ENCODE measurements around the gene POLE.

Gene POLE, protein sequence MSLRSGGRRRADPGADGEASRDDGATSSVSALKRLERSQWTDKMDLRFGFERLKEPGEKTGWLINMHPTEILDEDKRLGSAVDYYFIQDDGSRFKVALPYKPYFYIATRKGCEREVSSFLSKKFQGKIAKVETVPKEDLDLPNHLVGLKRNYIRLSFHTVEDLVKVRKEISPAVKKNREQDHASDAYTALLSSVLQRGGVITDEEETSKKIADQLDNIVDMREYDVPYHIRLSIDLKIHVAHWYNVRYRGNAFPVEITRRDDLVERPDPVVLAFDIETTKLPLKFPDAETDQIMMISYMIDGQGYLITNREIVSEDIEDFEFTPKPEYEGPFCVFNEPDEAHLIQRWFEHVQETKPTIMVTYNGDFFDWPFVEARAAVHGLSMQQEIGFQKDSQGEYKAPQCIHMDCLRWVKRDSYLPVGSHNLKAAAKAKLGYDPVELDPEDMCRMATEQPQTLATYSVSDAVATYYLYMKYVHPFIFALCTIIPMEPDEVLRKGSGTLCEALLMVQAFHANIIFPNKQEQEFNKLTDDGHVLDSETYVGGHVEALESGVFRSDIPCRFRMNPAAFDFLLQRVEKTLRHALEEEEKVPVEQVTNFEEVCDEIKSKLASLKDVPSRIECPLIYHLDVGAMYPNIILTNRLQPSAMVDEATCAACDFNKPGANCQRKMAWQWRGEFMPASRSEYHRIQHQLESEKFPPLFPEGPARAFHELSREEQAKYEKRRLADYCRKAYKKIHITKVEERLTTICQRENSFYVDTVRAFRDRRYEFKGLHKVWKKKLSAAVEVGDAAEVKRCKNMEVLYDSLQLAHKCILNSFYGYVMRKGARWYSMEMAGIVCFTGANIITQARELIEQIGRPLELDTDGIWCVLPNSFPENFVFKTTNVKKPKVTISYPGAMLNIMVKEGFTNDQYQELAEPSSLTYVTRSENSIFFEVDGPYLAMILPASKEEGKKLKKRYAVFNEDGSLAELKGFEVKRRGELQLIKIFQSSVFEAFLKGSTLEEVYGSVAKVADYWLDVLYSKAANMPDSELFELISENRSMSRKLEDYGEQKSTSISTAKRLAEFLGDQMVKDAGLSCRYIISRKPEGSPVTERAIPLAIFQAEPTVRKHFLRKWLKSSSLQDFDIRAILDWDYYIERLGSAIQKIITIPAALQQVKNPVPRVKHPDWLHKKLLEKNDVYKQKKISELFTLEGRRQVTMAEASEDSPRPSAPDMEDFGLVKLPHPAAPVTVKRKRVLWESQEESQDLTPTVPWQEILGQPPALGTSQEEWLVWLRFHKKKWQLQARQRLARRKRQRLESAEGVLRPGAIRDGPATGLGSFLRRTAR (N-terminal part only)

GRCh38 chr12:132687211-132688164, at the start of gene POLE, which contains the start of gene PXMP2:
Gene POLE, minus strand, starts transcription at chr12:132687342. Its CDS starts 27 bp downstream, at chr12:132687315.
Gene PXMP2, plus strand, starts transcription at chr12:132687587. Its CDS starts 84 bp downstream, at chr12:132687671.
- H3K27ac ChIP-seq (ENCODE audit: low read depth, low read length) = peak within 1 kb of the TSS; percentile 41
- H3K79me2 ChIP-seq (ENCODE audit: control insufficient read depth, low read length) = peaks cover 64% of the 10 kb centered on the region
- peak within 1 kb of the TSS; percentile 89 for H3K4me2 ChIP-seq (ENCODE audit: low read length)
- H4K20me1 ChIP-seq (ENCODE audit: control insufficient read depth, insufficient read depth, low read depth, low read length) = peaks cover 15% of the 10 kb centered on the region
- TF ChIP-seq, protein P1, sequence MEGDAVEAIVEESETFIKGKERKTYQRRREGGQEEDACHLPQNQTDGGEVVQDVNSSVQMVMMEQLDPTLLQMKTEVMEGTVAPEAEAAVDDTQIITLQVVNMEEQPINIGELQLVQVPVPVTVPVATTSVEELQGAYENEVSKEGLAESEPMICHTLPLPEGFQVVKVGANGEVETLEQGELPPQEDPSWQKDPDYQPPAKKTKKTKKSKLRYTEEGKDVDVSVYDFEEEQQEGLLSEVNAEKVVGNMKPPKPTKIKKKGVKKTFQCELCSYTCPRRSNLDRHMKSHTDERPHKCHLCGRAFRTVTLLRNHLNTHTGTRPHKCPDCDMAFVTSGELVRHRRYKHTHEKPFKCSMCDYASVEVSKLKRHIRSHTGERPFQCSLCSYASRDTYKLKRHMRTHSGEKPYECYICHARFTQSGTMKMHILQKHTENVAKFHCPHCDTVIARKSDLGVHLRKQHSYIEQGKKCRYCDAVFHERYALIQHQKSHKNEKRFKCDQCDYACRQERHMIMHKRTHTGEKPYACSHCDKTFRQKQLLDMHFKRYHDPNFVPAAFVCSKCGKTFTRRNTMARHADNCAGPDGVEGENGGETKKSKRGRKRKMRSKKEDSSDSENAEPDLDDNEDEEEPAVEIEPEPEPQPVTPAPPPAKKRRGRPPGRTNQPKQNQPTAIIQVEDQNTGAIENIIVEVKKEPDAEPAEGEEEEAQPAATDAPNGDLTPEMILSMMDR (IDR thresholded peaks at IDR 0.05; ENCODE audit: low read depth, low read length, poor library complexity, severe bottlenecking) = no peak
- TF ChIP-seq EZH2phosphoT487 (IDR thresholded peaks at IDR 0.05; ENCODE audit: borderline replicate concordance, low read length) = no peak
- H3K36me3 ChIP-seq (ENCODE audit: control insufficient read depth, low read length) = peaks cover 50% of the 10 kb centered on the region
- H3K4me1 ChIP-seq (ENCODE audit: control insufficient read depth, low read length) = peaks cover 35% of the 10 kb centered on the region
- no peaks in the 10 kb centered on the region; the same call in 1 of the 2 replicates for H3K9me3 ChIP-seq (ENCODE audit: control insufficient read depth, insufficient read depth, low read length)
- H3K4me3 ChIP-seq (ENCODE audit: low read length) = peak within 1 kb of the TSS; percentile 75
- no peaks in the 10 kb centered on the region for H3K9me2 ChIP-seq (replicated peaks; ENCODE audit: control insufficient read depth, low read length)
- peaks cover 15% of the 10 kb centered on the region for H3F3A ChIP-seq (ENCODE audit: control insufficient read depth, insufficient read depth)
- no peaks in the 10 kb centered on the region for H3K27me3 ChIP-seq (ENCODE audit: control insufficient read depth, low read length)

- H3F3A ChIP-seq (ENCODE audit: control insufficient read depth, insufficient read depth) = 0 out of 2 replicates have a peak, but pooled peaks cover 2% of the 10 kb centered on the region
- H3K9me2 ChIP-seq (replicated peaks; ENCODE audit: control insufficient read depth, low read length) = no peaks in the 10 kb centered on the region
- no peak overlapping the region for H3K4me2 ChIP-seq (ENCODE audit: low read length)
- no peaks in the 10 kb centered on the region for H4K20me1 ChIP-seq (ENCODE audit: control insufficient read depth, insufficient read depth, low read depth, low read length)
- peaks cover 44% of the 10 kb centered on the region for H3K79me2 ChIP-seq (ENCODE audit: control insufficient read depth, low read length)
- H3K27me3 ChIP-seq (ENCODE audit: control insufficient read depth, low read length) = no peaks in the 10 kb centered on the region
- no peaks in the 10 kb centered on the region for H3K4me1 ChIP-seq (ENCODE audit: control insufficient read depth, low read length)
- no peaks in the 10 kb centered on the region for H3K9me3 ChIP-seq (ENCODE audit: control insufficient read depth, insufficient read depth, low read length)
- TF ChIP-seq EZH2phosphoT487 (IDR thresholded peaks at IDR 0.05; ENCODE audit: borderline replicate concordance, low read length) = no peak
- TF ChIP-seq, protein P1 (IDR thresholded peaks at IDR 0.05; ENCODE audit: low read depth, low read length, poor library complexity, severe bottlenecking) = no peak
- no peak overlapping the region for H3K4me3 ChIP-seq (ENCODE audit: low read length)
- H3K36me3 ChIP-seq (ENCODE audit: control insufficient read depth, low read length) = peaks cover 93% of the 10 kb centered on the region
- no peak overlapping the region for H3K27ac ChIP-seq (ENCODE audit: low read depth, low read length)
Observed at GRCh38 chr12:132736913-132737312, 49.8 kb upstream of the POLE start.

Data from DOHH2 (cell line).